Gastroesophageal sphincter (tissue), 4 donors: ENCODE data around the gene VIM. TPM values are rescaled to one million over a fixed set of nuclear protein-coding genes. Genes with fewer than 3 reads are reported as not detected.

Source experiments
- ATAC-seq: fragments of 150-250 bp; one replicate; pipeline ENCODE4 v1.9.1; 2016; ENCODE audit warnings: mild to moderate bottlenecking, moderate library complexity
- H3K27ac ChIP-seq, 4 donors: fragments of 200-600 bp; sonication (generic) in 3 of 4; 1 replicate in 3 of 4; 2 replicates in 1 of 4; pipeline ENCODE4 v1.5.1; 2016 to 2019
- H3K27me3 ChIP-seq: fragments of 200-600 bp; sonication (generic); one replicate; pipeline ENCODE4 v1.5.1; 2019
- H3K36me3 ChIP-seq, 2 donors: fragments of 200-600 bp; sonication (generic); one replicate each; pipeline ENCODE4 v1.5.1; 2019; ENCODE audit warnings: control low read depth in 1 of 2
- H3K4me1 ChIP-seq, 3 donors: fragments of 200-600 bp; sonication (generic); 1 replicate in 2 of 3; 2 replicates in 1 of 3; pipeline ENCODE4 v1.5.1; 2016 to 2019; ENCODE audit warnings: control low read depth in 2 of 3
- H3K4me3 ChIP-seq, 2 donors: fragments of 200-600 bp; sonication (generic); one replicate each; pipeline ENCODE4 v1.5.1; 2019; ENCODE audit warnings: mild to moderate bottlenecking in 1 of 2, moderate library complexity in 1 of 2
- H3K9me3 ChIP-seq, 3 donors: fragments of 200-600 bp; sonication (generic); one replicate each; pipeline ENCODE4 v1.5.1; 2017 to 2019; ENCODE audit warnings: control low read depth in 2 of 3
- CTCF ChIP-seq, 4 experiments: fragments of 200-600 bp in 2 of 4; fragments of 450-650 bp in 2 of 4; sonication (generic) in 1 of 4; IDR thresholded peaks; one replicate each; pipeline ENCODE4 v1.5.1; 2017 to 2019; ENCODE audit warnings: antibody characterized with exemption in 4 of 4, mild to moderate bottlenecking in 2 of 4, moderate library complexity in 2 of 4
- EP300 ChIP-seq: sonication (generic); formaldehyde crosslinking; IDR thresholded peaks from one replicate; pipeline ENCODE4 v1.6.1; 2017; ENCODE audit warnings: antibody characterized with exemption, mild to moderate bottlenecking
- POLR2A ChIP-seq, 2 donors: fragments of 450-650 bp; IDR thresholded peaks; one replicate each; pipeline ENCODE4 v1.6.1; 2017; ENCODE audit warnings: antibody characterized with exemption in 2 of 2, mild to moderate bottlenecking in 2 of 2, moderate library complexity in 1 of 2
- POLR2AphosphoS5 ChIP-seq: sonication (generic); formaldehyde crosslinking; IDR thresholded peaks from one replicate; pipeline ENCODE4 v1.6.1; 2017; ENCODE audit warnings: antibody characterized with exemption
- WGBS, 2 donors: methylation state at CpG; one replicate each; pipeline ENCODE4 v1.1.5; 2018; ENCODE audit warnings: low coverage in 1 of 2; 5-methylcytosine and 5-hydroxymethylcytosine counted together
- total RNA-seq, 4 donors: library from RNA; depleted of rRNA; stranded (reverse); fragments of >200 nt; gene quantifications; one replicate each; pipeline ENCODE4 v1.1.0, GENCODE V29; 2016

VIM gene
- total RNA-seq, 4 donors from 2014 or later = 1,560 to 2,767 (median 2,026) TPM

DNA sequence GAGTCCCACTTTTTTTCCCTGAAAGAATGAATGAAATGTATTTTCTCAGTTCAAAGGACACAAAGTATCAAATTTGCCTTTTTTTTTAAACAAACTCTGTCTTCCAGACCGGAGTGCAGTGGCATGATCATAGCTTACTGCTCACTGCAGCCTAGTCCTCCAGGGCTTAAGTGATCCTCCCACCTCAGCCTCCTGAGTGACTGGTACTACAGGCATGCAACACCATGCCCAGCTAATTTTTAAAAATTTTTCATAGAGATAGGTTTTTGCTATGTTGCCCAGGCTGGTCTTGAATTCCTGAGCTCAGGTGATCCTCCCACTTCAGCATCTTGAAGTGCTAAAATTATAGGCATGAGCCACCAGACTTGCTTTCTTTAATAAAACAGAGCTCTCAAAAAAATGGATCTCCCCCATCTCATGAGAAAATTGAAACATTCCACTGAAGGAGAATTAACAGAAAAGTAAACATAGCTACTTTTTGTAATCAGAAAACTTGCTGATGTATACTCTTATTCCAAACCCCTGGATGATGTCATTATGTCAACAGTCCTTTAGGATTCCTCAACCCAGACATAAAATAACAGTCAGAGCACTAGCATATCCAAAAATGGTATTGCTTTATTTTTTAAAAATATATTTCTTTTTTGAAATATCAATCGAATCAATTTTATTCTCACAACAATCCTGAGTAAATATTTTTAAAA, 14.2 kb upstream of the VIM start:
- H3K36me3 ChIP-seq = no peaks in the 10 kb centered on the region
- no peak overlapping the region for H3K27ac ChIP-seq
- no peaks in the 10 kb centered on the region for H3K9me3 ChIP-seq
- H3K27me3 ChIP-seq = no peaks in the 10 kb centered on the region
- WGBS, 2 donors = 67% methylated on average over 2 of the region's 2 CpGs; no CpG with 5 or more reads in 1 of the 2 donors
- no peak overlapping the region for H3K4me3 ChIP-seq
- ATAC-seq = no peak
- TF ChIP-seq POLR2AphosphoS5 = no peak
- peaks cover 0 to 26% (median 8%) of the 10 kb centered on the region in 3 donors for H3K4me1 ChIP-seq

GRCh38 chr10:17214526-17214925, 13.5 kb upstream of the VIM start:
- Histone ChIP-seq H3K4me3 (no peak overlapping the region), H3K27me3 (no peaks in the 10 kb centered on the region), H3K9me3 (no peaks in the 10 kb centered on the region), H3K36me3 (no peaks in the 10 kb centered on the region), H3K4me1 (peaks cover 0 to 26% (median 8%) of the 10 kb centered on the region in 3 donors), H3K27ac (peak overlapping the region in 3 of 4 donors; percentile 71 to 80 (median 74))
- WGBS, 2 donors = 84 to 90% methylated on average over 2 of the region's 2 CpGs
- no peak for TF ChIP-seq POLR2A (IDR thresholded peaks at IDR 0.05)
- no peak for TF ChIP-seq CTCF (IDR thresholded peaks at IDR 0.05)
- TF ChIP-seq POLR2AphosphoS5 = no peak
- no peak for TF ChIP-seq EP300
- no peak for ATAC-seq

DNA sequence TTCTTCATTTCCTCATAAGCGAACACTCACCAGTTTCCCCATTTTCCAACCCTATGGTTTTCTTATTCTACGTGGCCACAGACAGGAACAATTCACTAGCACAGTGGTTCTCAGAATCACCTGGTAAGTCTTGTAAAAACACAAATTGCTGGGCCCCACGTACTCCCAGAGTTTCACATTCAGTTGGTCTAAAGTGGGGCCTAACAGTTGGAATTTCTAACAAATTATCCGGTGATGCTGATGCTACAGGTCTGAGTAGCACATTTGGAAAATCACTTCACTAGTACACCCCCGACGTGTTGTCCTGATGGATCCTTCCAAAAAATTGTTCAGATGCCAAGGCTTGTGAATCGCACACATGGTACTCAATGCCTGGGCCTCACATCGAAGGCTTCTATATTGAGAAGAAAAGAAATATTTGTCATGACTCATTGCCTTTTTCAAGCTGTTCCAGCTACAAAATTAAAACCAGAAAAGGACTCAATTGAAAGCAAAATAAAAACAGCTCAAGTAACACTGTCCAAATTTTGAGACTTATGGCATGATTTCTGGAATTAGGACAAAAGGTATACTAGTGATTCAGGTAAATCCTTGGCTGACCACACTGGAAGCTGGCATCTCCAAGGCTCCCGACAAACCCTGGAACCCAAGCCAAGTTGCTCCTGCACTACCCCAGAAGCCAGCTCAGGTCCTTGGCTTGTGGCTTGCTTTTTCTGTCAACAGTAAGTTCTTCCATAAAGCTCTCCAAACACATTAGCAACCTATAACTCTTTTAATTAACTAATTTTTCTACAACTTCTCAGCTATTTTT, 12.9 kb upstream of the VIM start:
- H3K4me3 ChIP-seq = no peak overlapping the region
- no peak for ATAC-seq

DNA sequence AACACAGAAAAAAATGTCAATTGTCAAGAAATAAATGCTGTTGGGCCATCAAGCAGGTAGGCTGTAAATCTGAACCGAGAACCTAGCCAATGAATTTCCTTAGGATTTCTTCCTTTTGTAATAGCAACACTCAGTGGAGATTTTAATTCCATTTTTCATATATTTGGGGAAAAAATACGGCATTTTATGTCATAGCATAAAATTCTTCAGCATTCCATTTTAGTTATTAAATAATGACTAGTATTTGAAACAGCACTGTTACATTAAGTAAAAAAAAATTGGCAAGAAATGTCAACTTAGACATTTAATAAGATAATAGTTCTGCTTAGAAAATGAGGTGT, 12.3 kb upstream of the VIM start:
- no peak overlapping the region for H3K4me3 ChIP-seq

More for the DNA sequence above, 12.9 kb upstream of the VIM start:
- Histone ChIP-seq H3K27ac (peak overlapping the region in 3 of 4 donors; percentile 71 to 80 (median 74)), H3K9me3 (no peaks in the 10 kb centered on the region), H3K27me3 (no peaks in the 10 kb centered on the region), H3K36me3 (no peaks in the 10 kb centered on the region), H3K4me1 (peaks cover 0 to 19% (median 8%) of the 10 kb centered on the region in 3 donors)
- TF ChIP-seq POLR2AphosphoS5 (no peak), CTCF (IDR thresholded peaks at IDR 0.05) (no peak), POLR2A (IDR thresholded peaks at IDR 0.05) (no peak), EP300 (no peak)
- WGBS, 2 donors = 47 to 50% methylated on average over 9 of the region's 9 CpGs

More for the DNA sequence above, 12.3 kb upstream of the VIM start:
- peaks cover 0 to 13% (median 8%) of the 10 kb centered on the region in 3 donors for H3K4me1 ChIP-seq
- TF ChIP-seq POLR2AphosphoS5 (no peak), POLR2A (IDR thresholded peaks at IDR 0.05) (no peak), EP300 (no peak), CTCF (IDR thresholded peaks at IDR 0.05) (no peak)
- ATAC-seq = no peak
- H3K9me3 ChIP-seq = no peaks in the 10 kb centered on the region
- H3K27me3 ChIP-seq = no peaks in the 10 kb centered on the region
- peak overlapping the region in 3 of 4 donors; percentile 71 to 80 (median 74) for H3K27ac ChIP-seq
- H3K36me3 ChIP-seq = no peaks in the 10 kb centered on the region
- WGBS, 2 donors = 66 to 83% methylated on average over 2 of the region's 2 CpGs
